Measurements from ENCODE around the gene PPP2R5E. TPM values are rescaled to one million over a fixed set of nuclear protein-coding genes. Genes with fewer than 3 reads are reported as not detected.

The PPP2R5E gene
- total and polyA plus RNA-seq, 2 of the 8 experiments (the other 6 are each of a cell fraction or from before 2014, with no cell fraction given), result 6.8 to 64.6 TPM

GRCh38 chr14:63460680-63461369 lies 82.4 kb downstream of the PPP2R5E start:
- CTCF ChIA-PET (ENCODE audit: partially characterized antibody), result interaction anchor here (1.3 kb wide), 1 partner anchor 72 kb away, joined by 5 read pairs; no protein-coding TSS in a partner anchor
- Histone ChIP-seq H3K56ac (replicated peaks; ENCODE audit: insufficient read length, low read depth, low read length) (no peak overlapping the region), H3K4me2 (ENCODE audit: insufficient read depth in 1 of 2, low read depth in 2 of 2, low read length in 2 of 2) (no peak overlapping the region), H2BK15ac (ENCODE audit: low read length) (no peak overlapping the region), H2AFZ (ENCODE audit: low read length) (no peak overlapping the region), H4K5ac (ENCODE audit: insufficient read length, low read depth, low read length) (no peak overlapping the region), H3K9me3 (ENCODE audit: insufficient read depth in 2 of 2, low read depth in 1 of 2, low read length in 1 of 2) (no peaks in the 10 kb centered on the region), H3K23ac (ENCODE audit: insufficient read length) (no peak overlapping the region), H3K18ac (ENCODE audit: extremely low read depth, low read length) (no peak overlapping the region), H3K4me1 (replicated peaks in 1 of 4; ENCODE audit: control insufficient read depth in 3 of 4, insufficient read depth in 4 of 4, low read length in 3 of 4) (no peaks in the 10 kb centered on the region), H3K4ac (replicated peaks; ENCODE audit: insufficient read length, low read depth, low read length) (no peak overlapping the region), H2AK5ac (ENCODE audit: low read depth, low read length) (no peak overlapping the region), H3K27me3 (replicated peaks in 1 of 4; ENCODE audit: control insufficient read depth in 3 of 4, extremely low read depth in 1 of 4, insufficient read depth in 3 of 4, low read length in 3 of 4) (no peaks in the 10 kb centered on the region), H4K8ac (ENCODE audit: extremely low read depth, insufficient read depth, low read length) (no peak overlapping the region), H3K27ac (ENCODE audit: low read depth, low read length) (no peak overlapping the region), H3K14ac (ENCODE audit: insufficient read length) (no peak overlapping the region), H3K79me1 (ENCODE audit: low read depth, low read length) (peaks cover 10% of the 10 kb centered on the region), H4K20me1 (replicated peaks in 1 of 2; ENCODE audit: control insufficient read depth in 1 of 2, insufficient read depth in 2 of 2, low read length in 2 of 2) (peaks cover 6 to 7% of the 10 kb centered on the region in 2 experiments), H3K36me3 (ENCODE audit: control insufficient read depth in 2 of 4, insufficient read depth in 4 of 4, low read length in 3 of 4) (no peaks in the 10 kb centered on the region; a peak in 1 of 8 replicates), H2BK12ac (ENCODE audit: low read depth, low read length) (no peak overlapping the region), H3K9ac (replicated peaks in 1 of 4; ENCODE audit: extremely low read depth in 1 of 4, low read depth in 3 of 4, low read length in 3 of 4) (no peak overlapping the region), H3K79me2 (ENCODE audit: control insufficient read depth in 1 of 2, insufficient read depth in 2 of 2, low read length in 2 of 2) (peaks cover 0 to 74% of the 10 kb centered on the region in 2 experiments; a peak in 3 of 4 replicates), H4K91ac (replicated peaks; ENCODE audit: insufficient read length, low read length) (no peak overlapping the region), H2BK20ac (ENCODE audit: low read length) (no peak overlapping the region), H3K23me2 (ENCODE audit: low read depth, low read length) (no peaks in the 10 kb centered on the region; the same call in 1 of the 2 replicates), H3K4me3 (ENCODE audit: extremely low read depth in 1 of 4, insufficient read depth in 2 of 4, low read depth in 3 of 4, low read length in 4 of 4) (no peak overlapping the region), H2BK5ac (ENCODE audit: low read depth, low read length) (no peak overlapping the region), H2BK120ac (replicated peaks; ENCODE audit: low read depth, low read length) (no peak overlapping the region)
- POLR2A ChIA-PET (ENCODE audit: partially characterized antibody), result interaction anchor here (1.4 kb wide), 1 partner anchor 10 kb away, joined by 4 read pairs; no protein-coding TSS in a partner anchor
- DNase-seq (ENCODE audit: low read depth in 1 of 2, low spot score in 2 of 2) (no peak), FAIRE-seq (no peak)
- WGBS, 2 experiments (ENCODE audit: extremely low coverage in 1 of 2, insufficient coverage in 1 of 2, insufficient read length in 1 of 2, insufficient replicate concordance in 2 of 2, low coverage in 1 of 2, low lambda C conversion rate in 2 of 2, missing lambda C conversion rate in 1 of 2), result 86% methylated on average over 4 of the region's 4 CpGs; no CpG with 5 or more reads in 1 of the 2 experiments
- TF ChIP-seq SIN3A (conservative IDR thresholded peaks at IDR 0.05 in 1 of 2, IDR thresholded peaks at IDR 0.05 in 1 of 2; ENCODE audit: low read depth in 1 of 2, low read length in 2 of 2) (no peak), RFX5 (IDR thresholded peaks at IDR 0.05; ENCODE audit: borderline replicate concordance, low read depth, low read length) (no peak), HDAC6 (IDR thresholded peaks at IDR 0.05; ENCODE audit: low read depth, low read length) (no peak), CTBP2 (IDR thresholded peaks at IDR 0.05; ENCODE audit: borderline replicate concordance, insufficient read depth, insufficient read length, low read length) (no peak), BCL11A (IDR thresholded peaks at IDR 0.05; ENCODE audit: low read depth in 2 of 2, low read length in 2 of 2) (no peak), NANOG (IDR thresholded peaks at IDR 0.05; ENCODE audit: insufficient read depth, low read depth, low read length, poor library complexity, severe bottlenecking) (no peak), TAF7 (optimal IDR thresholded peaks at IDR 0.05; ENCODE audit: borderline replicate concordance, low read depth, low read length) (no peak), SP2 (IDR thresholded peaks at IDR 0.05; ENCODE audit: low read length) (no peak)
- TF ChIP-seq, protein P1, sequence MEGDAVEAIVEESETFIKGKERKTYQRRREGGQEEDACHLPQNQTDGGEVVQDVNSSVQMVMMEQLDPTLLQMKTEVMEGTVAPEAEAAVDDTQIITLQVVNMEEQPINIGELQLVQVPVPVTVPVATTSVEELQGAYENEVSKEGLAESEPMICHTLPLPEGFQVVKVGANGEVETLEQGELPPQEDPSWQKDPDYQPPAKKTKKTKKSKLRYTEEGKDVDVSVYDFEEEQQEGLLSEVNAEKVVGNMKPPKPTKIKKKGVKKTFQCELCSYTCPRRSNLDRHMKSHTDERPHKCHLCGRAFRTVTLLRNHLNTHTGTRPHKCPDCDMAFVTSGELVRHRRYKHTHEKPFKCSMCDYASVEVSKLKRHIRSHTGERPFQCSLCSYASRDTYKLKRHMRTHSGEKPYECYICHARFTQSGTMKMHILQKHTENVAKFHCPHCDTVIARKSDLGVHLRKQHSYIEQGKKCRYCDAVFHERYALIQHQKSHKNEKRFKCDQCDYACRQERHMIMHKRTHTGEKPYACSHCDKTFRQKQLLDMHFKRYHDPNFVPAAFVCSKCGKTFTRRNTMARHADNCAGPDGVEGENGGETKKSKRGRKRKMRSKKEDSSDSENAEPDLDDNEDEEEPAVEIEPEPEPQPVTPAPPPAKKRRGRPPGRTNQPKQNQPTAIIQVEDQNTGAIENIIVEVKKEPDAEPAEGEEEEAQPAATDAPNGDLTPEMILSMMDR (IDR thresholded peaks at IDR 0.05; ENCODE audit: control extremely low read depth in 1 of 3, insufficient read depth in 1 of 3, low read depth in 1 of 3, low read length in 3 of 3), result no peak

Data from H1 (cell line).